Loucy (cell line): Measurements from ENCODE around the gene ZNHIT1.

Experiments
- H2AFZ ChIP-seq: fragments of 200-600 bp; sonication (generic); 2 replicates; pipeline ENCODE4 v1.6.0; 2016; ENCODE audit warnings: antibody characterized with exemption, mild to moderate bottlenecking, low read length, moderate library complexity
- H3F3A ChIP-seq: fragments of 200-600 bp; 2 replicates; pipeline ENCODE4 v1.6.0; 2016; ENCODE audit warnings: antibody characterized with exemption, low read depth, mild to moderate bottlenecking
- H3K27me3 ChIP-seq: fragments of 200-600 bp; sonication (generic); 2 replicates; pipeline ENCODE4 v1.6.1; 2014; ENCODE audit warnings: low read length, mild to moderate bottlenecking; ENCODE audit not compliant: insufficient read depth, poor library complexity, severe bottlenecking
- H3K36me3 ChIP-seq: fragments of 200-600 bp; sonication (generic); 2 replicates; pipeline ENCODE4 v1.6.1; 2016; ENCODE audit warnings: low read length; ENCODE audit not compliant: insufficient read depth
- H3K4me1 ChIP-seq: fragments of 200-600 bp; sonication (generic); 2 replicates; pipeline ENCODE4 v1.5.1; 2014; ENCODE audit warnings: low read length, mild to moderate bottlenecking; ENCODE audit not compliant: insufficient read depth, poor library complexity, severe bottlenecking
- H3K4me2 ChIP-seq: fragments of 200-600 bp; sonication (generic); 2 replicates; pipeline ENCODE4 v1.6.0; 2014; ENCODE audit warnings: antibody characterized with exemption, low read length, low read depth, mild to moderate bottlenecking; ENCODE audit not compliant: poor library complexity, severe bottlenecking
- H3K4me3 ChIP-seq: fragments of 200-600 bp; sonication (generic); 2 replicates; pipeline ENCODE4 v1.5.1; 2014; ENCODE audit warnings: low read length, mild to moderate bottlenecking, mixed read lengths; ENCODE audit not compliant: poor library complexity, severe bottlenecking
- H3K79me2 ChIP-seq: fragments of 200-600 bp; sonication (generic); 2 replicates; pipeline ENCODE4 v1.6.1; 2014; ENCODE audit warnings: low read length; ENCODE audit not compliant: insufficient read depth
- H3K9ac ChIP-seq: fragments of 200-600 bp; sonication (generic); 2 replicates; pipeline ENCODE4 v1.6.0; 2014; ENCODE audit warnings: mild to moderate bottlenecking, low read depth, low read length, moderate library complexity; ENCODE audit not compliant: poor library complexity, severe bottlenecking
- H3K9me2 ChIP-seq: fragments of 200-600 bp; sonication (generic); replicated peaks from 2 replicates; pipeline ENCODE4 v1.6.1; 2016; ENCODE audit warnings: low read depth, low read length, mixed read lengths
- H3K9me3 ChIP-seq: fragments of 200-600 bp; sonication (generic); 2 replicates; pipeline ENCODE4 v1.6.1; 2014; ENCODE audit warnings: mild to moderate bottlenecking, antibody characterized with exemption, low read length, low read depth; ENCODE audit not compliant: insufficient read depth
- H4K20me1 ChIP-seq: fragments of 200-600 bp; sonication (generic); 2 replicates; pipeline ENCODE4 v1.6.0; 2014; ENCODE audit warnings: antibody characterized with exemption, low read length, mild to moderate bottlenecking; ENCODE audit not compliant: insufficient read depth, poor library complexity, severe bottlenecking
- CTCF ChIP-seq: fragments of 200-600 bp; sonication (generic); conservative IDR thresholded peaks from 2 replicates; pipeline ENCODE4 v1.5.1; 2014; ENCODE audit warnings: mild to moderate bottlenecking, antibody characterized with exemption, low read length
- EZH2phosphoT487 ChIP-seq: fragments of 200-600 bp; IDR thresholded peaks from 2 replicates; pipeline ENCODE4 v1.6.1; 2018; ENCODE audit warnings: antibody characterized with exemption, mild to moderate bottlenecking, moderate library complexity, borderline replicate concordance

Gene ZNHIT1

GRCh38 chr7:101239951-101240220, 21.9 kb downstream of the ZNHIT1 start:
- Histone ChIP-seq H3K36me3 (no peaks in the 10 kb centered on the region), H3K4me2 (no peak overlapping the region), H3K4me3 (no peak overlapping the region), H3K9me3 (no peaks in the 10 kb centered on the region), H3K9ac (no peak overlapping the region), H3K79me2 (peaks cover 25% of the 10 kb centered on the region), H4K20me1 (peaks cover 10% of the 10 kb centered on the region), H3K9me2 (no peaks in the 10 kb centered on the region), H3F3A (no peaks in the 10 kb centered on the region), H3K4me1 (peaks cover 7% of the 10 kb centered on the region), H3K27me3 (no peaks in the 10 kb centered on the region), H2AFZ (no peak overlapping the region)
- TF ChIP-seq CTCF (no peak), EZH2phosphoT487 (no peak)

- peaks cover 27% of the 10 kb centered on the region for H3K79me2 ChIP-seq
- no peaks in the 10 kb centered on the region for H3K36me3 ChIP-seq
- H3K4me1 ChIP-seq, result peaks cover 7% of the 10 kb centered on the region
- no peak overlapping the region for H3K4me3 ChIP-seq
- TF ChIP-seq EZH2phosphoT487, result no peak
- no peak for TF ChIP-seq CTCF
- H3K4me2 ChIP-seq, result no peak overlapping the region
- H4K20me1 ChIP-seq, result peaks cover 13% of the 10 kb centered on the region
- H2AFZ ChIP-seq, result no peak overlapping the region
- H3F3A ChIP-seq, result no peaks in the 10 kb centered on the region
- no peak overlapping the region for H3K9ac ChIP-seq
- H3K9me2 ChIP-seq, result no peaks in the 10 kb centered on the region
- H3K9me3 ChIP-seq, result no peaks in the 10 kb centered on the region
- H3K27me3 ChIP-seq, result no peaks in the 10 kb centered on the region
These were observed 22.5 kb downstream of the ZNHIT1 start for GRCh38 chr7:101240226-101241014.

GRCh38 chr7:101241015-101241363, 23.0 kb downstream of the ZNHIT1 start:
- Histone ChIP-seq H3K9me3 (no peaks in the 10 kb centered on the region), H3K79me2 (peaks cover 33% of the 10 kb centered on the region), H3K9ac (no peak overlapping the region), H3K4me3 (no peak overlapping the region), H3F3A (no peaks in the 10 kb centered on the region), H4K20me1 (peaks cover 19% of the 10 kb centered on the region), H3K27me3 (no peaks in the 10 kb centered on the region), H2AFZ (no peak overlapping the region), H3K4me2 (no peak overlapping the region), H3K9me2 (no peaks in the 10 kb centered on the region), H3K4me1 (peaks cover 7% of the 10 kb centered on the region), H3K36me3 (no peaks in the 10 kb centered on the region)
- no peak for TF ChIP-seq EZH2phosphoT487
- TF ChIP-seq CTCF, result no peak
